Psoas muscle (tissue), 8 donors: ENCODE measurements around the gene CLDN25. TPM values are rescaled to one million over a fixed set of nuclear protein-coding genes. Genes with fewer than 3 reads are reported as not detected.
"Not testable (repeated sequence)": the region's sequence is repeated elsewhere in the genome, so short reads cannot be mapped to it uniquely, and the experiment has no call there.

Source experiments
- ATAC-seq, 4 donors: fragments of 200-7000 bp; cut with Tn5 transposase; one replicate each; pipeline ENCODE4 v1.9.1; 2020; ENCODE audit warnings: moderate library complexity in 3 of 4, mild to moderate bottlenecking in 2 of 4
- DNase-seq, 2 donors: peaks; one replicate each; pipeline ENCODE4 v3.0.0-alpha.2; 2020
- H3K27ac ChIP-seq: fragments of 200-600 bp; one replicate; pipeline ENCODE4 v1.8.0; 2022
- H3K27me3 ChIP-seq, 3 donors: fragments of 200-600 bp in 1 of 3; one replicate each; pipeline versions ENCODE4 v1.6.1 to v1.8.0; 2013 to 2022; ENCODE audit warnings: low read length in 2 of 3, mild to moderate bottlenecking in 2 of 3, moderate library complexity in 1 of 3; ENCODE audit not compliant: insufficient read depth in 3 of 3
- H3K36me3 ChIP-seq, 2 donors: fragments of 200-600 bp in 1 of 2; one replicate each; pipeline versions ENCODE4 v1.6.1 to v1.8.0; 2013 to 2022; ENCODE audit warnings: low read depth in 1 of 2, mild to moderate bottlenecking in 1 of 2, moderate library complexity in 1 of 2; ENCODE audit not compliant: insufficient read depth in 1 of 2
- H3K4me1 ChIP-seq: fragments of 200-600 bp; one replicate; pipeline ENCODE4 v1.8.0; 2022
- H3K4me3 ChIP-seq: fragments of 200-600 bp; one replicate; pipeline ENCODE4 v1.8.0; 2022; ENCODE audit warnings: mild to moderate bottlenecking
- H3K9me3 ChIP-seq: fragments of 200-600 bp; one replicate; pipeline ENCODE4 v1.8.0; 2022
- CTCF ChIP-seq: fragments of 200-600 bp; IDR thresholded peaks from one replicate; pipeline ENCODE4 v1.8.0; 2022; ENCODE audit warnings: antibody characterized with exemption
- WGBS, 3 donors: extraction: QIAGEN DNeasy Blood & Tissue Kit; methylation state at CpG; one replicate each; pipeline versions ENCODE4 v1.1.6 to v1.1.7; 2013; 5-methylcytosine and 5-hydroxymethylcytosine counted together
- intact Hi-C, 2 donors: fragments of 100-400 bp; cut with DNase I; formaldehyde crosslinking; loops; one replicate each; pipeline versions ENCODE4 v1.11.0 to v1.14.2; 2022
- polyA plus RNA-seq, 3 donors: library from polyadenylated mRNA; stranded (reverse); fragments of 200-250 nt; gene quantifications; one replicate each; pipeline ENCODE4 v1.2.3, GENCODE V29; 2013
- total RNA-seq, 4 donors: library from RNA; stranded (reverse); fragmentation: NEBNext Ultra II Directional in 2 of 4; extraction: Animal tissue kit (Norgen Biotek cat#: 25700) in 2 of 4; gene quantifications; one replicate each; pipeline versions ENCODE4 v1.2.1 to v1.2.4, GENCODE V29; 2021 to 2023
- donor health status: healthy with polysubstance abuse.
- donor health status: DM: no; HTN: no; CAD: no; lungs with moderate emphysema.
- donor health status: Bipolar disorder and iron deficiency.
- donor health status: healthy.
- donor health status: DM: yes; HTN: yes; CAD: no.
- donor health status: DM: no; HTN: no; CAD: no.
- donor health status: DM: no; HTN: no; CAD: no.
- donor health status: DM: yes; HTN: yes; CAD: no.

Gene CLDN25
- total and polyA plus RNA-seq, 7 donors: not detected

- no peaks in the 10 kb centered on the region for H3K27me3 ChIP-seq
- no peaks in the 10 kb centered on the region for H3K9me3 ChIP-seq
- no peak for ATAC-seq
- no peak for TF ChIP-seq CTCF
- intact Hi-C loops: no loop called here
- H3K27ac ChIP-seq: no peak overlapping the region
- H3K4me3 ChIP-seq: no peak overlapping the region
- WGBS, 3 donors: 96 to 99% (median 98%) methylated on average over 3 of the region's 3 CpGs
- no peaks in the 10 kb centered on the region for H3K4me1 ChIP-seq
- H3K36me3 ChIP-seq: peaks cover 2 to 78% of the 10 kb centered on the region in 2 donors
- DNase-seq: no peak
Observed at GRCh38 chr11:113752932-113753331, 26.7 kb upstream of the CLDN25 start.

GRCh38 chr11:113760241-113760640, 19.4 kb upstream of the CLDN25 start:
- Histone ChIP-seq H3K27me3 (no peaks in the 10 kb centered on the region), H3K27ac (no peak overlapping the region)
- intact Hi-C loops: no loop called here

GRCh38 chr11:113763040-113763439, 16.6 kb upstream of the CLDN25 start:
- 89 to 98% (median 95%) methylated on average over 2 of the region's 2 CpGs for WGBS, 3 donors
- DNase-seq, H3K4me1 ChIP-seq, intact Hi-C loops, H3K4me3 ChIP-seq, ATAC-seq, H3K9me3 ChIP-seq, H3K27me3 ChIP-seq, H3K27ac ChIP-seq: not testable (repeated sequence)
- H3K36me3 ChIP-seq: peaks cover 7 to 80% of the 10 kb centered on the region in 2 donors

More at GRCh38 chr11:113760241-113760640, 19.4 kb upstream of the CLDN25 start:
- DNase-seq (no peak), ATAC-seq (no peak)
- H3K4me3 ChIP-seq: no peak overlapping the region
- WGBS, 3 donors: 92 to 96% (median 95%) methylated on average over 3 of the region's 3 CpGs
- H3K4me1 ChIP-seq: no peaks in the 10 kb centered on the region
- peaks cover 4 to 83% of the 10 kb centered on the region in 2 donors for H3K36me3 ChIP-seq
- H3K9me3 ChIP-seq: no peaks in the 10 kb centered on the region
- no peak for TF ChIP-seq CTCF

- ATAC-seq: no peak
- H3K4me1 ChIP-seq: peaks cover 1% of the 10 kb centered on the region
- 88 to 93% (median 91%) methylated on average over 2 of the region's 2 CpGs for WGBS, 3 donors
- intact Hi-C loops: no loop called here
- DNase-seq: no peak
- H3K27me3 ChIP-seq: no peaks in the 10 kb centered on the region
- no peaks in the 10 kb centered on the region for H3K9me3 ChIP-seq
- H3K27ac ChIP-seq: no peak overlapping the region
- peaks cover 7 to 80% of the 10 kb centered on the region in 2 donors for H3K36me3 ChIP-seq
- no peak overlapping the region for H3K4me3 ChIP-seq
- TF ChIP-seq CTCF: no peak
Observed at GRCh38 chr11:113764527-113765219, 14.9 kb upstream of the CLDN25 start.

- no peak for TF ChIP-seq CTCF
- ATAC-seq: no peak
- no peak for DNase-seq
- Histone ChIP-seq H3K36me3 (peaks cover 6 to 42% of the 10 kb centered on the region in 2 donors), H3K27me3 (no peaks in the 10 kb centered on the region), H3K4me3 (peak overlapping the region; percentile 75), H3K4me1 (peaks cover 12% of the 10 kb centered on the region), H3K27ac (no peak overlapping the region), H3K9me3 (no peaks in the 10 kb centered on the region)
- intact Hi-C loops: no loop called here
- WGBS, 3 donors: 70 to 90% (median 82%) methylated on average over 3 of the region's 3 CpGs
Observed at GRCh38 chr11:113771964-113772363, 7.6 kb upstream of the CLDN25 start.
